Endodermal cell (in vitro differentiated cells): ENCODE measurements around the gene LGR6. TPM values are rescaled to one million over a fixed set of nuclear protein-coding genes. Genes with fewer than 3 reads are reported as not detected.

Source experiments
- DNase-seq: peaks from one replicate; pipeline ENCODE4 v3.0.0-alpha.2; 2017
- H3K27ac ChIP-seq: 2 replicates; pipeline ENCODE4 v1.5.1; 2013; ENCODE audit warnings: mild to moderate bottlenecking, low read depth, low read length, moderate library complexity
- H3K27me3 ChIP-seq: 2 replicates; pipeline ENCODE4 v1.6.1; 2013; ENCODE audit warnings: mild to moderate bottlenecking, low read length, moderate library complexity; ENCODE audit not compliant: insufficient read depth, control insufficient read depth, poor library complexity, severe bottlenecking
- H3K36me3 ChIP-seq: 2 replicates; pipeline ENCODE4 v1.7.0; 2013; ENCODE audit warnings: mild to moderate bottlenecking, low read length, moderate library complexity; ENCODE audit not compliant: control insufficient read depth, insufficient read depth
- H3K4me1 ChIP-seq: one replicate; pipeline ENCODE4 v1.7.0; 2013; ENCODE audit warnings: low read length; ENCODE audit not compliant: control insufficient read depth, insufficient read depth
- H3K4me3 ChIP-seq: 2 replicates; pipeline ENCODE4 v1.5.1; 2013; ENCODE audit warnings: mild to moderate bottlenecking, low read length, moderate library complexity
- H3K9ac ChIP-seq: 2 replicates; pipeline ENCODE4 v1.6.1; 2013; ENCODE audit warnings: mild to moderate bottlenecking, low read length, moderate library complexity; ENCODE audit not compliant: poor library complexity, severe bottlenecking; ENCODE audit errors: extremely low read depth
- H3K9me3 ChIP-seq: 2 replicates; pipeline ENCODE4 v1.6.1; 2013; ENCODE audit warnings: mild to moderate bottlenecking, low read length, moderate library complexity; ENCODE audit not compliant: control insufficient read depth
- H3K27ac Mint-ChIP-seq: 2 replicates; pipeline ENCODE4 v1.8.0; 2020; ENCODE audit warnings: mixed read lengths
- H3K27me3 Mint-ChIP-seq: 2 replicates; pipeline ENCODE4 v1.8.0; 2021; ENCODE audit warnings: mild to moderate bottlenecking, mixed read lengths; ENCODE audit not compliant: insufficient read depth
- H3K36me3 Mint-ChIP-seq: 2 replicates; pipeline ENCODE4 v1.8.0; 2020; ENCODE audit warnings: low read depth, mixed read lengths
- H3K4me1 Mint-ChIP-seq: 2 replicates; pipeline ENCODE4 v1.8.0; 2020; ENCODE audit warnings: mixed read lengths
- H3K4me3 Mint-ChIP-seq: 2 replicates; pipeline ENCODE4 v1.8.0; 2020; ENCODE audit warnings: mild to moderate bottlenecking, moderate library complexity, mixed read lengths
- H3K9me3 Mint-ChIP-seq: 2 replicates; pipeline ENCODE4 v1.8.0; 2020; ENCODE audit warnings: mild to moderate bottlenecking, mixed read lengths
- CTCF ChIP-seq: fragments of 200-600 bp; sonication (generic); conservative IDR thresholded peaks from 2 replicates; pipeline ENCODE4 v1.5.0; 2021; ENCODE audit warnings: antibody characterized with exemption, mild to moderate bottlenecking
- whole genome bisulfite sequencing, 2 experiments: methylation state at CpG; one replicate each; pipeline versions ENCODE4 v1.1.5 to v1.1.7; 2013; ENCODE audit warnings: missing lambda C conversion rate in 2 of 2, mixed read lengths in 1 of 2; ENCODE audit not compliant: insufficient coverage in 1 of 2, insufficient read length in 1 of 2; 5-methylcytosine and 5-hydroxymethylcytosine counted together
- total RNA-seq, 2 donors: library from RNA; stranded (reverse); fragmentation: NEBNext Ultra II Directional in 1 of 2; extraction: Animal tissue kit (Norgen Biotek cat#: 25700) in 1 of 2; gene quantifications; 2 replicates in 1 of 2; 3 replicates in 1 of 2; pipeline ENCODE4 v1.2.1, GENCODE V29; 2021

LGR6 gene
- total RNA-seq, 2 donors from 2014 or later = 0.73 to 1.5 TPM

GRCh38 chr1:202230061-202230938 is 36.7 kb downstream of the LGR6 start:
- H3K4me3 ChIP-seq = no peak overlapping the region
- TF ChIP-seq CTCF = no peak
- Mint-ChIP-seq H3K9me3 (no peaks in the 10 kb centered on the region), H3K4me1 (peaks cover 28% of the 10 kb centered on the region), H3K4me3 (no peak overlapping the region), H3K36me3 (no peaks in the 10 kb centered on the region), H3K27ac (no peak overlapping the region), H3K27me3 (peaks cover 9% of the 10 kb centered on the region)
- no peak overlapping the region for H3K27ac ChIP-seq
- H3K36me3 ChIP-seq = no peaks in the 10 kb centered on the region
- no peak for DNase-seq
- peaks cover 23% of the 10 kb centered on the region for H3K4me1 ChIP-seq
- no peak overlapping the region for H3K9ac ChIP-seq
- no peaks in the 10 kb centered on the region for H3K9me3 ChIP-seq
- no peaks in the 10 kb centered on the region for H3K27me3 ChIP-seq
- WGBS, 2 experiments = 91 to 96% methylated on average over 5 to 10 of the region's 10 CpGs

GRCh38 chr1:202230939-202231645 is 37.5 kb downstream of the LGR6 start:
- H3K27me3 Mint-ChIP-seq = peaks cover 9% of the 10 kb centered on the region
- no peak for TF ChIP-seq CTCF
- no peaks in the 10 kb centered on the region for H3K36me3 ChIP-seq
- peaks cover 22% of the 10 kb centered on the region for H3K4me1 ChIP-seq
- no peaks in the 10 kb centered on the region for H3K9me3 Mint-ChIP-seq
- 86 to 91% methylated on average over 7 to 8 of the region's 8 CpGs for WGBS, 2 experiments
- no peak overlapping the region for H3K9ac ChIP-seq
- no peak for DNase-seq
- no peak overlapping the region for H3K4me3 Mint-ChIP-seq
- no peak overlapping the region for H3K27ac ChIP-seq
- H3K4me3 ChIP-seq = no peak overlapping the region
- H3K27me3 ChIP-seq = no peaks in the 10 kb centered on the region
- H3K9me3 ChIP-seq = no peaks in the 10 kb centered on the region
- no peaks in the 10 kb centered on the region for H3K36me3 Mint-ChIP-seq
- H3K27ac Mint-ChIP-seq = no peak overlapping the region
- peaks cover 28% of the 10 kb centered on the region for H3K4me1 Mint-ChIP-seq

- Histone ChIP-seq H3K4me3 (no peak overlapping the region), H3K27ac (no peak overlapping the region), H3K9me3 (no peaks in the 10 kb centered on the region), H3K4me1 (peaks cover 27% of the 10 kb centered on the region), H3K9ac (no peak overlapping the region), H3K36me3 (no peaks in the 10 kb centered on the region), H3K27me3 (no peaks in the 10 kb centered on the region)
- Mint-ChIP-seq H3K4me3 (no peak overlapping the region), H3K27ac (peak overlapping the region; percentile 19), H3K36me3 (no peaks in the 10 kb centered on the region), H3K4me1 (peaks cover 36% of the 10 kb centered on the region), H3K9me3 (no peaks in the 10 kb centered on the region), H3K27me3 (peaks cover 9% of the 10 kb centered on the region)
- DNase-seq = no peak
- 64 to 67% methylated on average over 2 to 4 of the region's 4 CpGs for WGBS, 2 experiments
- TF ChIP-seq CTCF = no peak
Observed at GRCh38 chr1:202233171-202233570, 39.6 kb downstream of the LGR6 start.
